ENCODE data around the gene KLHL40. TPM values are rescaled to one million over a fixed set of nuclear protein-coding genes. Genes with fewer than 3 reads are reported as not detected.

The KLHL40 gene
- total and polyA plus RNA-seq, 2 donors (not counting 1 experiment from before 2014, with no cell fraction given), result not detected

DNA sequence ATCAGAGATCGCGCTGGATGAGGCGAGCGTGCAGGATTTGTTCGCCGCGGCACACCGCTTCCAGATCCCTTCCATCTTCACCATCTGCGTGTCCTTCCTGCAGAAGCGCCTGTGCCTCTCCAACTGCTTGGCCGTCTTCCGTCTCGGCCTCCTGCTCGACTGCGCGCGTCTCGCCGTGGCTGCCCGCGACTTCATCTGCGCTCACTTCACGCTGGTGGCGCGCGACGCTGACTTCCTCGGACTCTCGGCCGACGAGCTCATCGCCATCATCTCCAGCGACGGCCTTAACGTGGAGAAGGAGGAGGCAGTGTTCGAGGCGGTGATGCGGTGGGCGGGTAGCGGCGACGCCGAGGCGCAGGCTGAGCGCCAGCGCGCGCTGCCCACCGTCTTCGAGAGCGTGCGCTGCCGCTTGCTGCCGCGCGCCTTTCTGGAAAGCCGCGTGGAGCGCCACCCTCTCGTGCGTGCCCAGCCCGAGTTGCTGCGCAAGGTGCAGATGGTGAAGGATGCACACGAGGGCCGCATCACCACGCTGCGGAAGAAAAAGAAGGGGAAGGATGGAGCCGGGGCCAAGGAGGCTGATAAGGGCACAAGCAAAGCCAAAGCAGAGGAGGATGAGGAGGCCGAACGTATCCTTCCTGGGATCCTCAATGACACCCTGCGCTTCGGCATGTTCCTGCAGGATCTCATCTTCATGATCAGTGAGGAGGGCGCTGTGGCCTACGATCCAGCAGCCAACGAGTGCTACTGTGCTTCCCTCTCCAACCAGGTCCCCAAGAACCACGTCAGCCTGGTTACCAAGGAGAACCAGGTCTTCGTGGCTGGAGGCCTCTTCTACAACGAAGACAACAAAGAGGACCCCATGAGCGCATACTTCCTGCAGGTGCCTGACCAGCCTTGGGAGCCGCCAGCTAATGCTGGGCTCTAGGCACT, 819 bp downstream of the KLHL40 start:
- intact Hi-C loops (cut with micrococcal nuclease), result no loop called here
- no peak overlapping the region for H3K4me3 ChIP-seq (ENCODE audit: control extremely low read depth in 1 of 5, extremely low read depth in 1 of 5, insufficient read depth in 1 of 5, low read depth in 2 of 5, low read length in 4 of 5)
- H3K9ac ChIP-seq (ENCODE audit: low read length), result no peak overlapping the region
- ATAC-seq (ENCODE audit: low read depth) (no peak), DNase-seq (no peak)
- no peak overlapping the region for H3K27ac ChIP-seq (ENCODE audit: low read length in 2 of 2)
- H3K4me1 ChIP-seq (ENCODE audit: control insufficient read depth in 2 of 2, insufficient read depth in 2 of 2, low read length in 2 of 2), result no peaks in the 10 kb centered on the region
- Mint-ChIP-seq H3K9me3 (ENCODE audit: insufficient read depth) (no peaks in the 10 kb centered on the region), H3K4me1 (peaks cover 2% of the 10 kb centered on the region), H3K4me3 (no peak overlapping the region), H3K27ac (no peak overlapping the region), H3K27me3 (peaks cover 35% of the 10 kb centered on the region)
- ChIA-PET POLR2A (no interaction called here), CTCF (no interaction called here)
- H4K20me1 ChIP-seq (ENCODE audit: control insufficient read depth, insufficient read depth, low read length, poor library complexity, severe bottlenecking), result no peaks in the 10 kb centered on the region
- WGBS (ENCODE audit: insufficient coverage), result 40% methylated on average over 80 of the region's 80 CpGs
- no peaks in the 10 kb centered on the region for H3K9me3 ChIP-seq (ENCODE audit: control extremely low read depth in 1 of 3, control insufficient read depth in 2 of 3, insufficient read depth in 1 of 3, low read length in 2 of 3)
- no peak overlapping the region for H3K4me2 ChIP-seq (replicated peaks; ENCODE audit: low read depth, low read length, poor library complexity, severe bottlenecking)
- TF ChIP-seq, protein P1, sequence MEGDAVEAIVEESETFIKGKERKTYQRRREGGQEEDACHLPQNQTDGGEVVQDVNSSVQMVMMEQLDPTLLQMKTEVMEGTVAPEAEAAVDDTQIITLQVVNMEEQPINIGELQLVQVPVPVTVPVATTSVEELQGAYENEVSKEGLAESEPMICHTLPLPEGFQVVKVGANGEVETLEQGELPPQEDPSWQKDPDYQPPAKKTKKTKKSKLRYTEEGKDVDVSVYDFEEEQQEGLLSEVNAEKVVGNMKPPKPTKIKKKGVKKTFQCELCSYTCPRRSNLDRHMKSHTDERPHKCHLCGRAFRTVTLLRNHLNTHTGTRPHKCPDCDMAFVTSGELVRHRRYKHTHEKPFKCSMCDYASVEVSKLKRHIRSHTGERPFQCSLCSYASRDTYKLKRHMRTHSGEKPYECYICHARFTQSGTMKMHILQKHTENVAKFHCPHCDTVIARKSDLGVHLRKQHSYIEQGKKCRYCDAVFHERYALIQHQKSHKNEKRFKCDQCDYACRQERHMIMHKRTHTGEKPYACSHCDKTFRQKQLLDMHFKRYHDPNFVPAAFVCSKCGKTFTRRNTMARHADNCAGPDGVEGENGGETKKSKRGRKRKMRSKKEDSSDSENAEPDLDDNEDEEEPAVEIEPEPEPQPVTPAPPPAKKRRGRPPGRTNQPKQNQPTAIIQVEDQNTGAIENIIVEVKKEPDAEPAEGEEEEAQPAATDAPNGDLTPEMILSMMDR (IDR thresholded peaks at IDR 0.05), result no peak
- no peak for TF ChIP-seq EZH2 (IDR thresholded peaks at IDR 0.05; ENCODE audit: borderline replicate concordance, insufficient read depth, low read depth, low read length, poor library complexity, severe bottlenecking)
- no peaks in the 10 kb centered on the region for H3K36me3 ChIP-seq (replicated peaks in 1 of 2; ENCODE audit: control extremely low read depth in 1 of 2, control insufficient read depth in 1 of 2, extremely low read depth in 1 of 2, insufficient read depth in 2 of 2, low read length in 1 of 2)
- no peak overlapping the region for H2AFZ ChIP-seq (ENCODE audit: insufficient read depth, low read depth, low read length, poor library complexity, severe bottlenecking)
- H3K27me3 ChIP-seq (replicated peaks in 1 of 4; ENCODE audit: control extremely low read depth in 1 of 4, control insufficient read depth in 3 of 4, insufficient read depth in 4 of 4, low read length in 3 of 4), result peaks cover 0 to 27% (median 0%) of the 10 kb centered on the region in 4 experiments
- H3K79me2 ChIP-seq (ENCODE audit: control insufficient read depth, insufficient read depth, low read length), result no peaks in the 10 kb centered on the region

Data from B cell (primary cell).